Activated B cell treated with CpG ODN at 0.5 μM for 24 hours (primary cell): Measurements from ENCODE around the gene MTURN. TPM values are rescaled to one million over a fixed set of nuclear protein-coding genes. Genes with fewer than 3 reads are reported as not detected.
"Not testable (repeated sequence)": the region's sequence is repeated elsewhere in the genome, so short reads cannot be mapped to it uniquely, and the experiment has no call there.

Experiments
- ATAC-seq: fragments of 200-7000 bp; cut with Tn5 transposase; one replicate; pipeline ENCODE4 v1.10.0; 2021; ENCODE audit warnings: low read depth, mild to moderate bottlenecking, moderate library complexity
- CTCF ChIA-PET: fragments of 350-600 bp; sonication (Branson Sonifier 250); formaldehyde crosslinking; loops from one replicate; lab custom pipeline; 2021; ENCODE audit warnings: antibody characterized with exemption; lab: Charles Lee
- POLR2A ChIA-PET: fragments of 350-600 bp; sonication (Branson Sonifier 250); formaldehyde crosslinking; loops from one replicate; lab custom pipeline; 2021; ENCODE audit warnings: antibody characterized with exemption; lab: Charles Lee
- DNase-seq: peaks from one replicate; pipeline ENCODE4 v3.0.0; 2022
- H3K27ac Mint-ChIP-seq: one replicate; pipeline ENCODE4 v1.8.0; 2020; ENCODE audit warnings: mixed read lengths
- H3K27me3 Mint-ChIP-seq: one replicate; pipeline ENCODE4 v1.8.0; 2021; ENCODE audit warnings: mixed read lengths
- H3K36me3 Mint-ChIP-seq: one replicate; pipeline ENCODE4 v1.8.0; 2021; ENCODE audit warnings: low read depth, mixed read lengths
- H3K4me1 Mint-ChIP-seq: one replicate; pipeline ENCODE4 v1.8.0; 2021; ENCODE audit warnings: mixed read lengths
- H3K4me3 Mint-ChIP-seq: one replicate; pipeline ENCODE4 v1.8.0; 2020; ENCODE audit warnings: mild to moderate bottlenecking, mixed read lengths
- H3K9me3 Mint-ChIP-seq: one replicate; pipeline ENCODE4 v1.8.0; 2020; ENCODE audit warnings: mixed read lengths
- CTCF ChIP-seq: fragments of 200-600 bp; IDR thresholded peaks from one replicate; pipeline ENCODE4 v1.8.0; 2022; ENCODE audit warnings: antibody characterized with exemption, mild to moderate bottlenecking
- intact Hi-C: fragments of 100-400 bp; cut with micrococcal nuclease; formaldehyde crosslinking; loops from one replicate; pipeline ENCODE4 v1.15.1; 2024
- total RNA-seq: library from RNA; stranded (reverse); gene quantifications from 2 replicates; pipeline ENCODE4 v1.2.3, GENCODE V29; 2022

Gene MTURN
- total RNA-seq, 1 donor from 2014 or later, result 4.6 TPM

- Mint-ChIP-seq H3K27me3 (no peaks in the 10 kb centered on the region), H3K4me1 (peaks cover 6% of the 10 kb centered on the region), H3K4me3 (no peak overlapping the region), H3K36me3 (no peaks in the 10 kb centered on the region), H3K27ac (no peak overlapping the region), H3K9me3 (no peaks in the 10 kb centered on the region)
- intact Hi-C loops, result no loop called here
- ATAC-seq (no peak), DNase-seq (no peak)
- no peak for TF ChIP-seq CTCF
- CTCF ChIA-PET, result no interaction called here
- POLR2A ChIA-PET, result no interaction called here
These were observed 43.3 kb upstream of the MTURN start for GRCh38 chr7:30091491-30091912.

GRCh38 chr7:30091987-30092386, 42.8 kb upstream of the MTURN start:
- TF ChIP-seq CTCF, result no peak
- Mint-ChIP-seq H3K27me3 (no peaks in the 10 kb centered on the region), H3K9me3 (no peaks in the 10 kb centered on the region), H3K4me3 (no peak overlapping the region), H3K27ac (no peak overlapping the region), H3K4me1 (peaks cover 6% of the 10 kb centered on the region), H3K36me3 (no peaks in the 10 kb centered on the region)
- intact Hi-C loops, result no loop called here
- no peak for ATAC-seq
- no peak for DNase-seq
- POLR2A ChIA-PET, result no interaction called here
- CTCF ChIA-PET, result no interaction called here

- POLR2A ChIA-PET, result no interaction called here
- no peak for TF ChIP-seq CTCF
- DNase-seq (no peak), ATAC-seq (no peak)
- intact Hi-C loops, result no loop called here
- Mint-ChIP-seq H3K27me3 (no peaks in the 10 kb centered on the region), H3K4me1 (no peaks in the 10 kb centered on the region), H3K4me3 (no peak overlapping the region), H3K9me3 (no peaks in the 10 kb centered on the region), H3K27ac (no peak overlapping the region), H3K36me3 (no peaks in the 10 kb centered on the region)
- CTCF ChIA-PET, result no interaction called here
These were observed 41.3 kb upstream of the MTURN start for GRCh38 chr7:30093420-30093952.

- DNase-seq, H3K36me3 Mint-ChIP-seq, H3K9me3 Mint-ChIP-seq, H3K4me1 Mint-ChIP-seq, H3K27ac Mint-ChIP-seq, H3K27me3 Mint-ChIP-seq, intact Hi-C loops, POLR2A ChIA-PET, ATAC-seq, H3K4me3 Mint-ChIP-seq, CTCF ChIA-PET: not testable (repeated sequence)
These were observed 36.2 kb upstream of the MTURN start for GRCh38 chr7:30098599-30098998.

- TF ChIP-seq CTCF, result no peak
- intact Hi-C loops, result no loop called here
- H3K9me3 Mint-ChIP-seq, result no peaks in the 10 kb centered on the region
- DNase-seq (no peak), ATAC-seq (no peak)
- H3K4me3 Mint-ChIP-seq, result no peak overlapping the region
- POLR2A ChIA-PET, result no interaction called here
- no peaks in the 10 kb centered on the region for H3K27me3 Mint-ChIP-seq
- no peaks in the 10 kb centered on the region for H3K36me3 Mint-ChIP-seq
- H3K27ac Mint-ChIP-seq, result no peak overlapping the region
- no peaks in the 10 kb centered on the region for H3K4me1 Mint-ChIP-seq
- CTCF ChIA-PET, result no interaction called here
These were observed 32.5 kb upstream of the MTURN start for GRCh38 chr7:30102281-30102680.

GRCh38 chr7:30104157-30104556, 30.6 kb upstream of the MTURN start:
- Mint-ChIP-seq H3K9me3 (no peaks in the 10 kb centered on the region), H3K36me3 (no peaks in the 10 kb centered on the region), H3K27me3 (no peaks in the 10 kb centered on the region), H3K4me3 (no peak overlapping the region), H3K4me1 (no peaks in the 10 kb centered on the region), H3K27ac (no peak overlapping the region)
- ChIA-PET CTCF (no interaction called here), POLR2A (no interaction called here)
- ATAC-seq (no peak), DNase-seq (no peak)
- intact Hi-C loops, result no loop called here
- no peak for TF ChIP-seq CTCF
